PC-9 (cell line): Measurements from ENCODE around the gene INTS11. TPM values are rescaled to one million over a fixed set of nuclear protein-coding genes. Genes with fewer than 3 reads are reported as not detected.
A peak's percentile ranks its signal among the peaks of the same experiment; 100 is the strongest.

Source experiments
- BruUV-seq: library from RNA; stranded (reverse); fragments of 400-500 nt; replicated peaks from 2 replicates; lab custom pipeline; 2021; lab: Mats Ljungman, UMichigan
- CTCF ChIA-PET: fragments of 300-600 bp; sonication (Branson Sonifier 250); formaldehyde crosslinking; loops from one replicate; lab custom pipeline; 2022; ENCODE audit warnings: antibody characterized with exemption; lab: Charles Lee
- POLR2A ChIA-PET: fragments of 300-600 bp; sonication (Branson Sonifier 250); formaldehyde crosslinking; loops from one replicate; lab custom pipeline; 2022; ENCODE audit warnings: antibody characterized with exemption; ENCODE audit not compliant: unreplicated experiment; lab: Charles Lee
- DNase-seq, 2 experiments: peaks; one replicate each; pipeline versions ENCODE4 v3.0.0 to v3.0.0-alpha.2; 2015 to 2022; ENCODE audit warnings: mixed read lengths in 1 of 2
- H2AFZ ChIP-seq: fragments of 200-600 bp; sonication (generic); 2 replicates; pipeline ENCODE4 v1.8.1; 2017; ENCODE audit warnings: antibody characterized with exemption
- H3F3A ChIP-seq: fragments of 200-600 bp; sonication (generic); 2 replicates; pipeline ENCODE4 v1.8.1; 2017; ENCODE audit warnings: antibody characterized with exemption, mild to moderate bottlenecking, low read depth; ENCODE audit not compliant: insufficient read depth
- H3K27ac ChIP-seq: fragments of 200-600 bp; sonication (generic); 2 replicates; pipeline ENCODE4 v1.6.1; 2016; ENCODE audit warnings: mixed run types
- H3K27me3 ChIP-seq: fragments of 200-600 bp; sonication (generic); 2 replicates; pipeline ENCODE4 v1.6.1; 2016; ENCODE audit warnings: low read depth, mixed run types; ENCODE audit not compliant: insufficient read depth
- H3K36me3 ChIP-seq: fragments of 200-600 bp; sonication (generic); 2 replicates; pipeline ENCODE4 v1.6.1; 2016; ENCODE audit warnings: low read depth, mixed run types
- H3K4me1 ChIP-seq: fragments of 200-600 bp; sonication (generic); replicated peaks from 2 replicates; pipeline ENCODE4 v1.6.1; 2016; ENCODE audit warnings: mixed run types; ENCODE audit not compliant: insufficient read depth
- H3K4me2 ChIP-seq: fragments of 200-600 bp; sonication (generic); 2 replicates; pipeline ENCODE4 v1.6.1; 2017; ENCODE audit warnings: mixed run types
- H3K4me3 ChIP-seq: fragments of 200-600 bp; sonication (generic); 2 replicates; pipeline ENCODE4 v1.6.1; 2016; ENCODE audit warnings: mixed run types
- H3K79me2 ChIP-seq: fragments of 200-600 bp; sonication (generic); 2 replicates; pipeline ENCODE4 v1.6.1; 2017; ENCODE audit warnings: low read depth, mixed run types
- H3K9me2 ChIP-seq: fragments of 200-600 bp; sonication (generic); 2 replicates; pipeline ENCODE4 v1.8.1; 2017; ENCODE audit warnings: mild to moderate bottlenecking; ENCODE audit not compliant: insufficient read depth
- H3K9me3 ChIP-seq: fragments of 200-600 bp; sonication (generic); 2 replicates; pipeline ENCODE4 v1.8.1; 2016; ENCODE audit warnings: low read depth; ENCODE audit not compliant: insufficient read depth
- H4K20me1 ChIP-seq: fragments of 200-600 bp; sonication (generic); 2 replicates; pipeline ENCODE4 v1.8.1; 2017; ENCODE audit not compliant: insufficient read depth
- CTCF ChIP-seq: fragments of 200-600 bp; sonication (generic); conservative IDR thresholded peaks from 2 replicates; pipeline ENCODE4 v1.6.1; 2017; ENCODE audit warnings: mixed run types, antibody characterized with exemption, mild to moderate bottlenecking, moderate library complexity
- EZH2 ChIP-seq: fragments of 200-600 bp; sonication (generic); IDR thresholded peaks from 2 replicates; pipeline ENCODE4 v1.8.0; 2017; ENCODE audit warnings: antibody characterized with exemption, low read depth
- intact Hi-C: fragments of 100-400 bp; cut with micrococcal nuclease; formaldehyde crosslinking; loops from one replicate; pipeline ENCODE4 v1.10.0; 2022; ENCODE audit not compliant: unreplicated experiment
- total RNA-seq: library from RNA; stranded (reverse); gene quantifications from 2 replicates; pipeline ENCODE4 v1.2.3, GENCODE V29; 2021

INTS11 gene
- total RNA-seq, 1 experiment from 2014 or later = 130 TPM

DNA sequence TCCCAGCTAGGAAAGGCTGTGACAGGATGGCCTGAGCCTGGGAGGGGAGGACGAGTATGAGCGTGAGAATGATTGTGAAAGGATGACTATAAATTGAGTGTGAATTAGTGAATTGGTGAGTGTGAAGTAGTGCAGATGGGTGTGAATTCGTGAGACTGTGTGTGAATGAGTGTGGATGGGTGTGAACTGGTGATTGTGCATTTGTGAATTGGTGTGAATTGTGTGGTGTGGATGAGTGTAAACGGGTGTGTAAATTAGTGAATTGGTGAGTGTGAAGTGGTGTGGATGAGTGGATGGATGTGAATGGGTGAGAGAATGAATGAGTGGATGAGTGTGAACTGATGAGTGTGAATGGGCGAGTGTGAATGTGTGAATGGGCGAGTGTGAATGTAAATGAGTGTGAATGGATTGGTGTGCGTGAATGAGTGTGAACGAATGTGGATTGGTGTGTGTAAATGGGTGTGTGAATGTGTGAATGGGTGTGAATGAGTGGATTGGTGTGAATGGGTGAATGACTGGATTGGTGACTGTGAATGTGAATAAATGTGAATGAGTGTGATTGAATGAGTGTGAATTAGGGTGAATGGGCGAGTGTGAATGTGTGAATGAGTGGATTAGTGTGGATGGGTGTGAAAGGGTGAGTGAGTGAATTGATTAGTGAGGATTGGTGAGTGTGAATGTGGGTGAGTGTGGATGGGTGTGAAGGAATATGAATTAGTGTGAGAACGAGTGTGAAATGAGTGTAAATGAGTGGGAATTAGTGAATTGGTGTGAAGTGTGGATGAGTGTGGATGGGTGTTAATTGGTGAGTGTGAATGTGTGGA lies 41.6 kb upstream of the INTS11 start:
- no TSS peak for BruUV-seq
- Histone ChIP-seq H3K27ac (no peak overlapping the region), H3K36me3 (no peaks in the 10 kb centered on the region), H3K27me3 (no peaks in the 10 kb centered on the region), H3K4me1 (peaks cover 12% of the 10 kb centered on the region), H3K4me2 (no peak overlapping the region), H3K79me2 (no peaks in the 10 kb centered on the region), H3K9me3 (no peaks in the 10 kb centered on the region), H2AFZ (no peak overlapping the region), H3K9me2 (no peaks in the 10 kb centered on the region), H3F3A (peaks cover 11% of the 10 kb centered on the region; the same call in 1 of the 2 replicates), H4K20me1 (no peaks in the 10 kb centered on the region), H3K4me3 (no peak overlapping the region)
- intact Hi-C loops = no loop called here
- ChIA-PET POLR2A (interaction anchor here (0.6 kb wide), 1 partner anchor 12 kb away, joined by 4 read pairs; no protein-coding TSS in a partner anchor), CTCF (no interaction called here)
- DNase-seq = peak in 1 of 2 experiments; percentile 6
- TF ChIP-seq EZH2 (no peak), CTCF (no peak)

GRCh38 chr1:1364266-1364665 lies 39.8 kb upstream of the INTS11 start:
- no TSS peak for BruUV-seq
- Histone ChIP-seq H2AFZ (no peak overlapping the region), H3K27ac (no peak overlapping the region), H3K36me3 (no peaks in the 10 kb centered on the region), H3K79me2 (no peaks in the 10 kb centered on the region), H4K20me1 (no peaks in the 10 kb centered on the region), H3K4me3 (no peak overlapping the region), H3K27me3 (no peaks in the 10 kb centered on the region), H3F3A (peaks cover 23% of the 10 kb centered on the region; the same call in 1 of the 2 replicates), H3K4me2 (peak overlapping the region; percentile 23), H3K4me1 (peaks cover 30% of the 10 kb centered on the region), H3K9me3 (no peaks in the 10 kb centered on the region), H3K9me2 (no peaks in the 10 kb centered on the region)
- TF ChIP-seq EZH2 = no peak
- TF ChIP-seq CTCF = no peak
- POLR2A ChIA-PET = no interaction called here
- DNase-seq = peak; percentile 88
- intact Hi-C loops = no loop called here
- CTCF ChIA-PET = no interaction called here

- ChIA-PET CTCF (interaction anchor here (0.6 kb wide), 1 partner anchor 302 kb away, joined by 4 read pairs; no protein-coding TSS in a partner anchor), POLR2A (no interaction called here)
- peaks cover 34% of the 10 kb centered on the region for H3K4me1 ChIP-seq
- no peaks in the 10 kb centered on the region for H3K9me2 ChIP-seq
- no peak overlapping the region for H3K4me3 ChIP-seq
- peaks cover 33% of the 10 kb centered on the region; the same call in 1 of the 2 replicates for H3F3A ChIP-seq
- no peak overlapping the region for H3K27ac ChIP-seq
- intact Hi-C loops = no loop called here
- no peaks in the 10 kb centered on the region for H3K79me2 ChIP-seq
- BruUV-seq = no TSS peak
- no peaks in the 10 kb centered on the region for H3K27me3 ChIP-seq
- H4K20me1 ChIP-seq = no peaks in the 10 kb centered on the region
- no peak overlapping the region for H3K4me2 ChIP-seq
- no peaks in the 10 kb centered on the region for H3K9me3 ChIP-seq
- H3K36me3 ChIP-seq = no peaks in the 10 kb centered on the region
- TF ChIP-seq EZH2 (no peak), CTCF (no peak)
- no peak for DNase-seq
- no peak overlapping the region for H2AFZ ChIP-seq
Measured at GRCh38 chr1:1361982-1362423, 37.5 kb upstream of the INTS11 start.
